GM21360 (cell line): Measurements from ENCODE around the gene CELF2.

Source experiments
- ATAC-seq: cut with Tn5 transposase; IDR thresholded peaks from one replicate; pipeline ENCODE4 v1.9.1; 2021; ENCODE audit warnings: mild to moderate bottlenecking, moderate library complexity; ENCODE audit not compliant: unreplicated experiment

Gene CELF2

DNA sequence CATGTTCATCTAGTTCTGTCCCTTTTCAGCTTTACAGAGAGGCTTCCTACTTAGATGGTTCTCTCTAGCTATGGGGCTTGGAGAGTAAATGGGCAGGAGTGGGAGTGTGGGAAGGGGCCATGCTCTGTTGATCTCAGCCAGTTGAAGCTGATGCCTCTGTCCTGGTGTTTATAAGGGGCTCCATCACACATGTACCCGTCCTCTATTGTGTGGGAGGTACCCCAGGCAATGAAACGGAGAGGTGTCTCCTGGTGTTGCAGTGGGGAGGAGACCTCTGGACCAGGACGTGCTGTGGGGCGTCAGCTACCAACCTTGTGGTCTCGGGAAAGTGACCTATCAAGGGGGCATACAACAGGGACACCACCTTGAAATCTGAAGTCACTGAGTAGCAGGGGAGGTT lies 173.5 kb downstream of the CELF2 start:
- no peak for ATAC-seq

DNA sequence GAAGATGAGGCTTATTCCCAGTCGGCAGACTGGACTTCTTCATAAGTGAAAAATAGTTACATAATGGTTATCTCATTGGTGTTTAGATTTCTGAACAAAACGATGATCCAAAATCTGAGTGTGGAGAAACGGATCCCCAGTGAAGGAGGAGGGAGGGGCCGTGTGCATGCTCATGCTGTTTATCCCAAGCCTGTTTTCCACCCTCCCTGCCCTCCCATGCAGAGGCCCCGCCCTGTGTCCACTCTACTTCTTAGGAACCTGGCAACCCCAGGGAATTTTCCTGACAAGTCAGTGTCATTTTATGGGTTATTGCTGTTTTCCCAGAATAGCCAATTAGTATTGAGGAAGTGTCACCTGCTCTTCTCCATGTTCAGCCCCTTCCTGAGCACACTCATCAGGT lies 174.0 kb downstream of the CELF2 start:
- no peak for ATAC-seq

DNA sequence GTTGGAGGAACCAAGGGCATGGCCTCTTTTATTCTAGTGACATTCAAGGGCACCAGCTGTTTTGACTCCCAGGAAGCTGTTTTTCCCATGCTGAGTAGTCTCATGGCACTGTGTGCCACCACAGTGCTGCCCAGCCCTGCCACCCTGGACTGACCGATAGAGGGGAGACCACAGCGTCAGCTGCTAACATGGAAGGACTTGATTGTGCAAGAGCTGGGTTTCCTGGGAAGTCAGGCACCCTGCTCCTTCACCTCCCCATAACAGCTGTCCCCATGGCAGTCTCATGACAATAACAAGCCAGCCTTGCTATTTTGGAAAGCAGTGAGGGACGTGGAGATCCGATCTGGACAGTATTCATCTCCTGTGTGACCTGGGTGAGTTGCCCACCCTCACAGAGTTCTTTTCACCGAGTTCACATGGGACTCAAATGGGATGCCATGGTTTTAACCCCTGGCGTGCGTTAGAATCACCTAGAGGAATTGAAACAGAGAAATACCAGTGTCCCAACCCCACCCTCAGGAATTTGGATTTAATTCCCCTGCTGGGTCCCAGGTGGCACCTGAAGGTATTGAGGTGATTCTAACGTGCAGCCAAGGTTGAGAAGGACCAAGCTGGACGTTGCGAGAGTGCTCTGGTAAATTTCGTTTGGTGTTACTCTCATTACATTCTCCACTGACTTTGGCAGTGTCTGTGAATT lies 174.8 kb downstream of the CELF2 start:
- no peak for ATAC-seq

DNA sequence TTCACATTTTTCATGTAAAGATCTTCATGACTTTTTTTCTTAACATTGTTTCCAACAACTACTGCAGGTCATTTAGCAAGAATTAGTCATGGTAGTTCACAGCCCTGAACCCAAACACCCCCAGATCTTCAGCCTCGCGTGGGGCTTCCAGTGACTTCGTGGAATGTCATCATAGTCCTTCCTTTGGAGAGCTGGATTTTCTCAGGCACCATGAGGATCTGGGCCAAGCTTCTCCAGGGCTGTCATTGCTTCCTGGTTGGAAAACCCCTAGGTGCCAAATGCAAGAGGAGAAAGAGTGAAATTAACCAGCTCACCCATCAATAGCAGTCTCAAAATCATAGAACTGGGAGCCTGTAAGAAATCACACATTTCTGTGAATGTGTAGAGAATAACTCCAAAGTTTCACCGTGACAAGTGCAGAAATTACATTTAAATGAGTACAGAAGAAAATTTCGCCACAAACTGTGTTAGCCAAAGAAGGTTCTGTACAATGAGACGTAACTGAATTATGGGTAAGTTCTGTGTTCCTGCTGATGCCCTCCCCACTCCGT lies 175.4 kb downstream of the CELF2 start:
- no peak for ATAC-seq

DNA sequence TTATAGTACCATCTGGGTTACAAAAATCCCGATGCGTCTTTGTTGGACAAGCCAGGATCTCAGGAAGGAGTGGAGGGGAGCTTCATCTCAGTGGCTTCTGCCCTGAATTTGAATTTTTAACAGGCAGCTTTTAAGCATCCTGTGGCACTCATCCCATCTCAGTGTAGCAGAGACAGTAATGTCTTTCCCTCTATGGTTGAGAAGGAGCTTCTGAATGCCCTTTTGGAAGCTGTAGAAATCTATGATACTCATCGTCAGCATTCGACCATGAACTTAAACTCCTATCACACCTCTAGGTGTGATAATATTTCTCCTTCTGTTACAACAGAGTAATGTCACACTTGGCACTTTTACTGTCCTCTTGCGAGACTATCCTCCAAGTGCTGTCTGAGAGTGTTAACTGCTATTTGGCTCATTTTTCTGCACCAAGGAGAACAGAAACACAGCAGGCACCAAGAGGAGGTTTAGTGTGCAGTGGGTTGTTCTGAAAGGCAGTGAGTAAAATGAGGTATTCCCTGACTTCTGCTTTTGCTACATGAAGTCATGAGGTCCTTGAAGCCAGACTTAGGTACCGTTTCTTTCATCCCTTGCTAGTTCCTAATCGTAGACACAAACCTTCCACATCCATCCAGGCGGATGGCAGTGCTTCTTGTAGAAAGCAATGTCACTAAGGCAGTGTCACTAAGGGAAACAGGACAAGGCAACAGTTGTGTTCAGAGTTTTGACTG lies 177.4 kb downstream of the CELF2 start:
- ATAC-seq: no peak

DNA sequence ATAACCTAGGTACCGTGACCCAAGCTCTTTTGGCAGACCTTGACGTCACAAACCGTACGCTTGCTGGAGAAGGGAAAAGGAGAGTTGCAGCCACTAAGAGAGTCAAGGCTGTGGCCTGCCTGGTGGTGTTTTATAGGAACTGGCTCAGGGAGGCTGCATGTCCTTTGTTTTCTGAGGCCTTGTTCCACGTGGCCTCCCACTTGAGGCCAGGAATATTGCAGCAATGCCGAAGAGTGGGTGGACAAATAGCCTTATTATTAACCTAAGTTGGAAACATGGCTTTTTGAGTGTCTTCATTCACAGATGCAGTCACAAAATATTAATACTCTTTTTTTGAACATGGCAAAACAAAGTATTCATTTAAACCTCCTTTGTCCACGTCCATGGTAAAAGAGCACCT lies 178.0 kb downstream of the CELF2 start:
- no peak for ATAC-seq

DNA sequence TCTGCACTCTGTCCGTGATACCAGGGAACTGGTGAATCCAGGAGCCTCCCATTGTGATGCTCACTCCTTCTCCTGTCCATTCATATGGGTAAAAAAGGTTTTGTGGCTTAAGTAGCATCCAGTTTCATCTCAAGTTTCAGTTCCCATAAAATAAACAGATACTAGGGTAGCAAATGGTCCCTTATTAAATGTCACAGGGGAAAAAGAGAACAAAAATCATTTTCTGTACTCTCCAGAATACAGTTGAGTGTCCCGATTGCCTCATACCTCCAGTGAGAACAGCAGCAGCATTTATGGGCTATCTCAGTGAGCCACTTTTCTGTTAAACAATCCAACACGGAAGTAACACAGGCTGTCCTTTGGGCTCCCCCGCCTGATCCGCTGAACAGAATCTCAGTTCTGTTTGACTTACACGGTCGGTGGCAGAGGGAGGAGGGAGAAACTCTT lies 179.6 kb downstream of the CELF2 start:
- ATAC-seq: peak; percentile 77

DNA sequence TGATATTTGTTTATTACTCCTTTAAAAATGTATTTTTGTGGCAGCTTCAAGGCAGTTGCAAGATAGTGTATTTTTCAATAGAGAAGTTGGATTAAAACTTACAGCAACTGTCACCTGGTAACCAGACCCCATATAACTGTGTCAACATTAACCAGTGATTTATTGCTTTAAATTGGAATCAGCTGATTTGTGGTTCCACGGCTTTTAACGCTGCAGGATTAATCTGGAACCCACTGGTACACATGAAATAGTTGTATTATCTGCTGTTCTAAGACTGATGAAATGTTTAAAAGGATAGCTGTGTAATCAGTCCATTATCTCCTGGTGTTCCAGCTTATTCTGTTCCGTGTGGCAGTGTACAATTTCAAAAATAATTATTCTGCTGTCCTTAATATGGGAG lies 180.2 kb downstream of the CELF2 start:
- no peak for ATAC-seq

DNA sequence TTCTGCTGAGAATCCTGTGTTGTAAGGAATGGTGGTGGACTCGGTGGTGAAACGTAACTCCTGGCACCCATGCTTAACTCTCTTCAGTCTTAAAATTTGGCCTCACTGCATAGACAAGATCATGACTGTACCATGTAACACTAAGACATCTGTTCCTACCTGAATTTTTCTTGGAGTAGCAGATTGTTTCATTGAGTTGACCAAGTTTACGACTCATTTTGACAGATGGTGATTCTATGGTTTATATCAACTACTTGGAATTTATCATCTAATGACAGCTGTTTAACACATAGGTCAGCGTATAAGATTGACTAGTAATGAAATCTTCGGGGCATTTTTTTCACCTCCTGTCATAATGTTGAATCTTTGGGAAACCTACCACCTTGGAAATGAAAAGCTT lies 184.2 kb downstream of the CELF2 start:
- no peak for ATAC-seq

DNA sequence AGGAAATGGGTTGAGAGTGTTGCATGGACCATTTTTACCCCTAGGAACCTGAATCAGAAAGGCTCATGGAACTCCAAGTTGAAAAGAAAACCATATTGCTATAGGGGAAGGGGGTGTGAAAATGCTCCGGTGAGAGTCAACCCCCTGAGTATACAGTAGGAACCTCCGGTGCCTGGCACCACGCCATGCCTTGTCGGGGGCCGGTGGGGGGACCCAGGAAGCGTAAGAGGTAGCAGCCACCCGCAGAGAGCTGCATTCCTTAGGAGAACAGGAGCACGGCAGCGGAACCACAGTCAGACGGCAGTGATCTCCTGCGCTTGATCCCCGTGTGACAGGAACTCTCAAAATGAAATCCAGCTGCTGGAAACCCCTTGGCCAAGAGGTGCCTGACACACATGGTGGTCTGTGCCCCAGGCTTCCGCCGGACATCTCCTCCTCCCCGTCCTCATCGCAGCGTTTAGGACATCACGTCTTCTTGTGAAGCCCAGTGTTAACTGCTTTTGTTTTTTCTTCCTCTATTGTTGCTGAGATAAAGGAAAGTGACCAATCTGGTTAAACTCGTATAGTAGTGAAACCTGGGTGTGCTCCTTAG lies 186.8 kb downstream of the CELF2 start:
- no peak for ATAC-seq

DNA sequence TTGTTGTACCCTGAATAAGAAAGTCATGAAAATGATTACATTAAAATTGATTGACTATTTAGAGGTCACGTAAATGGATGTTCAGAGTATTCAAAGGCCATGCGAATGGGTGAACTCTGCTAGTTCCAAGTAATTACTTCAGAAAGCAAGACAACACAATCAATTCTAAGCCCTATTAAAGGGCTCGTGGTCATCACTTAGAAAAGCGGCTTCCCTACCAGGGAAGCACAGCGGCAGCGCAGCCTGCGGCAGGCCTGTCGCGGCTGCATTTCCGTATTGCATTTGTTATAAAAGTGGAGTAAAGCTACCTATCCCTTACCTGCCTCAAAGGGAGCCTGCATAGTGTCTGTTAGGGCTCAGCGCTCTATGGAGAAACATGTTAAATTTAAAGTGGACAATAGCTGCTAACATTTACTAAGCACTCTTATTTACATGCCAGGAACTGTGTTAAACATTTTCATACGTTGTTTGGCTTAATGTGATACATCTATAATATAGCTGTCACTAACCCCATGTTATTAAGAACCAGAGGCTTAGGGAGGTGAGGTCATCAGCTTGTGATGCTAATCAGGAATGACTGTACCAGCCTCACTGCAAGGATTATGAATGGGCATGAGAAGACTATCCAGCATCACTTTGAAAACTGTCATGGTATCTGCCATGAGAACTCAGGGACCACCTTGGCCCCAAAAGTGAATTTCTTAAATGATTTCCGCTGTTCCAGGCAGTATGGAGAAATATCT lies 187.5 kb downstream of the CELF2 start:
- ATAC-seq: no peak

DNA sequence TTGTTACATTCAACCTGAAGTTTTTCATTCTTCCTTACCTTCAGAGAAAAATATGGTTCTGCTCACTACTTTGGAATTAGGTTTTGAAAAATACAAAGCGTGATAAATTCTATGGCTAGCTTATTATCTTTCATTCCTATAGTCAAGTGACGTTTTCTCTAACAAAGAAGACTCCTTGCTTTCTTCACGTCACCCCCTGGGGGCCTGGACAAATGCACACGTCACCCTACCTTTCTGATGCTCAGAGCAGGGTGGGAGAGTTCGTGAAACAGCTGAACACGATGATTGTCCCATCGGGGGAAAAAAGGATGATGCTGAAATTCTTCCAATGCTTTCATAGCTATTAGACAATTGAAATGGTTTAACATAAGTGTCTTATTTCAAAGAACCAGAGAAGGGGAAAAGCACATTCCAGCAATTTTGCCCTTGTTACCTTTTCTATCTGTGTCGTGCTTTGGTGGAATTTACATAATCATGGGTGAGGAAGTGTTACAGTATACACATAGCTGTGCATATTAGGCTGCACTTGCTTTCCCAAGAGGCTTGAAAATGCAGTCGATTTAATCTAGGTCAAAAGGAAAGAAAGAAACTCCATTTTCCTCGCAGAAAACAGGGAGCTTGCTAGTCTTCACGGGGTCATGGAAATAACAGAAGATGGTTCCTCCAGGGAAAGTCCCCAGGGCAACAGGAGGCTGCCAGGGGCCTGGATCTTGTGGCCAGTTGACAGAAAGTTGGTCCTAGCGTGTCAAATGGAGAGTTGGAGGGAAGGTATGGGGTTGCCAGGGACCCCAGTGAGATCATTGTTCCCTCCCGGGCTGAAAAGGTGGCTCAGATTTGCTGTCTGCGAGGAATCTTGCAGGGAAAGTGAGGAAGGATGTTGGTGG lies 189.2 kb downstream of the CELF2 start:
- ATAC-seq: no peak

DNA sequence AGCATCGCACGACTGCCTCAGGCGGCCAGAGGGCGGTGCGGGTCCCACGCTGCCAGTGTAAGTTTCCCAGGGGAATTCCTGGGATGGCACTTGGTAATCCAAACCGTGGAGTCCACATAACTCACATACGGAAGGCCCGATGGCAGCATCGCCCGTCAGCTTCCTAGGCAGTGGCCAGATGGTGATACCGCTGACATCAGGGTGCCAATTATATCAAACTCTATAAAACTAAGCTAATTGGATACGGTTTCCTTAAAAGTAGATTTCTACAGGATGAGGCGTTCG lies 189.8 kb downstream of the CELF2 start:
- ATAC-seq: no peak

DNA sequence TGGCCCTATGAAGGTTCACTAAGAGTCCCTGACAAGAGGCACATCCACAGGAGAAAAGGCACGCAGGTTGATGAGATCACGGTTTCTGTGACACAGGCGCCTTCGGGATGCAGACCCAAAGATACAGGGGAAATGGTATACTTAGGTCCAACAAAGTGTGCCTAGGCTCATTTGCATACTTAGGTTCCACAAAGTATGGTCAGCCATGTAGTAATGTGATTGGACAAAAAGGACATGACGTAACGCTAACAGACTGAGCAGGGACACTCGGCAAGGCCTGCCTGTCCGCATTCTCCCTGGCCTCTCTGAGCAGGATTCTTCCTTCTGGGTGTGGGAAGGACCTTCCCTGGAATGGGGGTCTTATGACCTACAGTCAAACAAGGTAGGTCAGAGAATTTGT lies 190.6 kb downstream of the CELF2 start:
- ATAC-seq: no peak

DNA sequence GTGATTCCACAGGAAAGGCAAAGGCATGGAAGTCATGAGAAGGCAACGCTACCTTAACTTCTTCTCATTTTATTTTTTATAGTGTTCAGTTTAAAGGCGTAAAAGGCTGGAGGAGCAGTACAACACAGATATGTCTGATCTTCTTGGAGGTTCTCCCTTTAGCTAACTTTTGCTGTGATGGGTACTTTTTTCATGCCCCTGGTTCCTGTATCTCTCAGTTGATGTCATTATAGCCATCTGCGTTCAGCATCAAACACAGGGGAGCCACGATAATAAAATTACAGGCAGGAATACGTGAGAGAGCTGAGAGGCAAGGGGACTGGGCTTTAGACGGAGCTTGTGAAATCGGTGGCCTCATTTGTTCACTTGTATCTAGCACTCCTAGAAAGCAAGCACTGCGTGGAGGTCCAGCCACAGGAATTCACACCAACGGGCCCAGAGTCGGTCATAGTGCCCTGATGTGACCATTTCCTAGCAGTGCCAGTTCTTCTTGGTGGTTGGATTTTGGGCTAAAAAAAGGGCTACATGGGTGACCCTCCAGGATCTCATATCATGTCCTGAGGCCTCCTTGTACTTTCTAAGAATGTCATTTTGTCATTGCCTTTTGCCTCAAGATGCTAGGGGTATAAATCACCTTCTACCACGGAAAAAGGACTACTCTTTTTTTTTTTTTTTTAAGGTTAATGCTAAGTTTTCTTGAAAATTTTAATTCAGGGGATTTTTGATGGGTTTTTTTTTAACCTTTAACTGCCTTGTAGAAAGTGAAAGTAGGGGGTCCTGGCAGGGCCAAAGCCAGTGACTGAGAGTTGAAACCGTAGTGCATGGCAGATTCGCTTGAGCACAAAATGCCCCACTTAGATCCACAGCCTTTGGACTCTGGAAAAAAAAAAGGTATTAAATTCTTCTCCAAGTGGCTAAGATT lies 191.5 kb downstream of the CELF2 start:
- ATAC-seq: peak; percentile 63

DNA sequence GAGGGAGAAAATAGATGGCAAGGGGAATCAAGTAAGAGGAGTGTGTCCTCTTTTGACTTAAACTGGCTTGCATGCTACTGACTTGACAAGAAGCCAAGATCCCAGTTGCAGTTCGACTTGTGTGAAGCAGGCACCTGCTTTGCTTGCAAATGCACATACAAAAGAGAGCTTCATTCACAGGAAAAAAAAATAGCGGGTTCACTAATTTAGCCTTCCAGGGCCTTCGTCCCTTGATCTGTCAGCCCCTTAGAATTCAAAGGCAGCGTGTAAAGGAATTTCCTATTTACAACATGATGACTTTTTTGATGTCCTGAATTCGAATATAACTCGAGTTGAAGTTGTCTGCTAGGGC lies 192.1 kb downstream of the CELF2 start:
- ATAC-seq: peak; percentile 28

DNA sequence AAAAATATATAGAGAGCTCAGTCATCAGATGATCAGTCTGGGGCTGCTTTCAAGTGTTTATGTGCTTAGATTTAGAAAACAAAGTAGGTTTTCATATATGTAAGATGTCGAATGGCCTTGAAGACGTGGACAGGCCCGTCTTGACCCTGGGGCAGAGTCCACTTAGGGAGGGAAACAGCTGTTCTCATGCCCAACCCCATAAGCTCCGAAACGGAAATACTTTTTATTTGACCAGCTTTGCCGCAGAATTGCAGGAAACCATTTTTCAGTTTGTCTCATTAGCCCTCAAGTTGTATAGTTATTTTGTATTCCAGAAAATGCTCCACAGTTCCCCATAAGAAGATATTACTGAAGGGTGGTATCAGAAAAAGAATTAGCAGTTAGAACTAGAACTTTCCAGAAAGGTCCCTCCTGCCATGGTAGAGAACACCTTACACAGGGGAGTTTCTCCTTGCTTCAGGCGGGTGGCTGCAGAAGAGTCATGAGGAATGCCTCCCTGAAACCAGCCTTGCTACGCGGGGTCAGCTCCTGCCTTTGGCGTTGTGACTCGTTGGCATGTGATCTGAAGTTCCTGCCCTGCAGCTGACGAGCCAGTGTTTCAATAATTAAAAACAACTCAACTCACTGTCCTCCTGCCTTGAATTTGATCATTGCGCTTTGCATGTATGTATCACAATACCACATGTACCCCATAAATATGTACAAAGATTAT lies 192.7 kb downstream of the CELF2 start:
- ATAC-seq: no peak

DNA sequence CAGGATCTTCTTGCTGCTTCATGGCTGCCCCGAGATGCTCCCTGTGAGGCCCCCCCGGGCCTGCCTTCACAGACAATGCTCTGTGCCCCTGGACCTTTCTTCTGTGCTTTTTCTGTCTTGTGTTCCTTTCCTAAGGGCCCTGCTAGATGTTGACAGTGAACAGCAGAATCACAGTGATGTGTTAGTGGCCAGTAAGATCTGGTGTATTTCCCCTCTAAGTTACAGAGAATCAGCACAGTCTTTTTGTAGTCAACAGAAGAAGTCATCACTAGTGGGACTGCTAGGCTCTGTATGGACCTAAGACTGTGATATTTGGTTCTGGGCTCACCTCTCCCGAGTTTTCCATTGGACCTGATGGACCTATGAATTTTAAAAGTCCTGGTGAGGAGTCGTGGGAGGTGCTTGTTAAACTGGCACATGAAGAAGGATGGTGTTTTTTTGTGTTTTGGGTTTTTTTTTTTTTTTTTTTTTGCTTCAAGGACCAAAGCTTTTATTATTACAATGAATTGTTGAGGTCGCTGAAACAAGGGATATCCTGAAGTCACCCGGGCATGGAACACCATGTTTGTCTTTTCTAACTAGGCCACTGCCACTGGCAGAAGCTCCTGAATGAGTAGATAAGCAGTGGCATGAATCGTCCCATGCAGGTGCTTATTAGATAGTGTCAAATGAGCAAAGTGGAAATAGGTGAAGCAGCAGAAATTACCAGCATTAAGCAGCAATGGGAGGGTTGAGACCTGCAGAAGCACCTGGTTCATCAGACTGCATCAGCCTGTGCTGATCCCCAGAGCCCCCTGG lies 194.8 kb downstream of the CELF2 start:
- no peak for ATAC-seq
